K562 (cell line): ENCODE data around the gene IRF1. TPM values are rescaled to one million over a fixed set of nuclear protein-coding genes. Genes with fewer than 3 reads are reported as not detected.

Experiments used
- ATAC-seq: fragments of 200-7000 bp; cut with Tn5 transposase; 3 replicates; pipeline ENCODE4 v1.9.1; 2020; ENCODE audit warnings: moderate library complexity
- BruUV-seq: library from RNA; stranded (reverse); fragments of 400-500 nt; replicated peaks from 2 replicates; lab custom pipeline; 2021; lab: Mats Ljungman, UMichigan
- CTCF ChIA-PET: fragments of 300-600 bp; formaldehyde crosslinking; extraction: SDS; loops from one replicate; lab custom pipeline; 2021; ENCODE audit warnings: low intra/inter-chr PET ratio; lab: Yijun Ruan, JAX
- POLR2A ChIA-PET: fragments of 300-600, 350-650 bp; sonication (Branson Sonifier 250); formaldehyde crosslinking; extraction: SDS; loops from one replicate; lab custom pipeline; 2021; ENCODE audit warnings: antibody characterized with exemption, inconsistent platforms; lab: Yijun Ruan, JAX
- DNase-seq, 4 experiments: peaks; one replicate each; pipeline versions ENCODE4 v3.0.0 to v3.0.0-alpha.2; 2011 to 2018; ENCODE audit warnings: low spot score in 3 of 4, mixed read lengths in 3 of 4; ENCODE audit errors: extremely low read depth in 1 of 4
- FAIRE-seq: peaks from 2 replicates; lab custom pipeline; 2011; peaks lifted over from hg19 to GRCh38; lab: Jason Lieb, UNC
- H2AFZ ChIP-seq: 2 replicates; pipeline ENCODE4 v1.6.0; 2011; ENCODE audit warnings: low read depth, low read length, control low read depth, inconsistent platforms
- H3K27ac ChIP-seq: fragments of 200-600 bp; 3 replicates; pipeline ENCODE4 v1.8.0; 2011; ENCODE audit warnings: low read depth, mild to moderate bottlenecking, control low read depth, inconsistent platforms, low read length, moderate library complexity, mixed read lengths; ENCODE audit errors: extremely low read depth
- H3K27me3 ChIP-seq, 2 experiments: fragments of 300-600 bp in 1 of 2; 2 replicates in 1 of 2; 3 replicates in 1 of 2; pipeline versions ENCODE4 v1.6.0 to v1.8.0; 2011; ENCODE audit warnings: inconsistent platforms in 2 of 2, low read length in 2 of 2, mild to moderate bottlenecking in 1 of 2, mixed read lengths in 1 of 2, moderate library complexity in 1 of 2; ENCODE audit not compliant: control insufficient read depth in 2 of 2, insufficient read depth in 2 of 2
- H3K36me3 ChIP-seq: fragments of 300-600 bp; 3 replicates; pipeline ENCODE4 v1.8.0; 2011; ENCODE audit warnings: mild to moderate bottlenecking, low read length, inconsistent platforms; ENCODE audit not compliant: control insufficient read depth, insufficient read depth
- H3K4me1 ChIP-seq, 2 experiments: fragments of 200-600 bp in 1 of 2; replicated peaks in 1 of 2; 2 replicates in 1 of 2; 3 replicates in 1 of 2; pipeline versions ENCODE4 v1.5.1 to v1.8.0; 2011; ENCODE audit warnings: inconsistent platforms in 2 of 2, low read length in 2 of 2, mild to moderate bottlenecking in 1 of 2, mixed read lengths in 1 of 2, moderate library complexity in 1 of 2; ENCODE audit not compliant: control insufficient read depth in 2 of 2, insufficient read depth in 2 of 2
- H3K4me2 ChIP-seq: 2 replicates; pipeline ENCODE4 v1.6.1; 2011; ENCODE audit warnings: low read length, control low read depth, inconsistent platforms, mixed read lengths; ENCODE audit not compliant: insufficient read depth
- H3K4me3 ChIP-seq: fragments of 200-600 bp; sonication (generic), shearing (Covaris generic); 2 replicates; pipeline ENCODE4 v1.5.1; 2016; ENCODE audit warnings: control low read depth, inconsistent platforms
- H3K79me2 ChIP-seq: fragments of 200-600 bp; 3 replicates; pipeline ENCODE4 v1.8.0; 2011; ENCODE audit warnings: low read length, inconsistent platforms; ENCODE audit not compliant: control insufficient read depth, insufficient read depth
- H3K9ac ChIP-seq, 2 experiments: 2 replicates each; pipeline versions ENCODE4 v1.6.0 to v1.6.1; 2011; ENCODE audit warnings: low read depth in 2 of 2, low read length in 2 of 2, control low read depth in 1 of 2, inconsistent platforms in 1 of 2, mild to moderate bottlenecking in 1 of 2, mixed read lengths in 1 of 2; ENCODE audit not compliant: insufficient read depth in 1 of 2
- H3K9me1 ChIP-seq: one replicate; pipeline ENCODE4 v1.6.0; 2011; ENCODE audit warnings: inconsistent platforms, mild to moderate bottlenecking, low read length, moderate library complexity; ENCODE audit not compliant: control insufficient read depth, insufficient read depth
- H3K9me3 ChIP-seq: replicated peaks from 2 replicates; pipeline ENCODE4 v1.5.1; 2011; ENCODE audit warnings: low read depth, low read length, inconsistent platforms; ENCODE audit not compliant: control insufficient read depth, insufficient read depth
- H4K20me1 ChIP-seq: replicated peaks from 2 replicates; pipeline ENCODE4 v1.6.1; 2011; ENCODE audit warnings: low read length, inconsistent platforms, mixed read lengths; ENCODE audit not compliant: control insufficient read depth, insufficient read depth
- NFYB ChIP-seq: IDR thresholded peaks from 2 replicates; pipeline ENCODE4 v1.6.1; 2011; ENCODE audit warnings: mild to moderate bottlenecking, moderate library complexity; ENCODE audit not compliant: insufficient read length; ENCODE audit errors: extremely low read depth
- WGBS: fragments of 100-300 bp; shearing (Covaris generic); methylation state at CpG from one replicate; pipeline ENCODE4 v1.1.6; 2016; ENCODE audit warnings: low coverage, mixed read lengths; ENCODE audit not compliant: insufficient coverage; ENCODE audit errors: missing lambda C conversion rate; 5-methylcytosine and 5-hydroxymethylcytosine counted together
- in situ Hi-C: fragments of 300-500 bp; cut with MboI; formaldehyde crosslinking; loops from 4 replicates; pipeline ENCODE4 v1.15.0; 2018; ENCODE audit warnings: inconsistent platforms, mixed read lengths
- intact Hi-C: fragments of 100-400 bp; cut with micrococcal nuclease; formaldehyde crosslinking; loops from 2 replicates; pipeline ENCODE4 v1.14.2; 2022
- polyA plus RNA-seq, 8 experiments: library from polyadenylated mRNA; depleted of rRNA in 4 of 8; stranded (reverse) in 5 of 8; unstranded in 3 of 8; fragments of >200 nt; fragmentation: Nextera tagmentation in 2 of 8; fragmentation: Illumina TruSeq in 1 of 8; extraction: Ambion mirVana in 2 of 8; extraction: Trizol in 1 of 8; gene quantifications; 2 replicates each; pipeline versions ENCODE4 v1.2.1 to v1.2.3, GENCODE V29; 2011 to 2014; ENCODE audit warnings: inconsistent platforms in 1 of 8, missing spikeins in 1 of 8
- total RNA-seq, 7 experiments: library from RNA; depleted of rRNA in 6 of 7; stranded (reverse); fragments of >200 nt in 6 of 7; fragmentation: Illumina TruSeq in 2 of 7; extraction: Trizol in 2 of 7; gene quantifications; 2 replicates each; pipeline versions ENCODE4 v1.2.1 to v1.2.3, GENCODE V29; 2011 to 2021; ENCODE audit warnings: low replicate concordance in 1 of 7
- TF ChIP-seq, protein P1 (sequence below): fragments of 450-650 bp; formaldehyde crosslinking; IDR thresholded peaks from 2 replicates; pipeline ENCODE4 v1.4.0; 2020; ENCODE audit warnings: mild to moderate bottlenecking, moderate library complexity

The IRF1 gene
- total and polyA plus RNA-seq, 9 of the 15 experiments (the other 6 are each of a cell fraction or from before 2014, with no cell fraction given): 1.1 to 12.3 (median 5.9) TPM

DNA sequence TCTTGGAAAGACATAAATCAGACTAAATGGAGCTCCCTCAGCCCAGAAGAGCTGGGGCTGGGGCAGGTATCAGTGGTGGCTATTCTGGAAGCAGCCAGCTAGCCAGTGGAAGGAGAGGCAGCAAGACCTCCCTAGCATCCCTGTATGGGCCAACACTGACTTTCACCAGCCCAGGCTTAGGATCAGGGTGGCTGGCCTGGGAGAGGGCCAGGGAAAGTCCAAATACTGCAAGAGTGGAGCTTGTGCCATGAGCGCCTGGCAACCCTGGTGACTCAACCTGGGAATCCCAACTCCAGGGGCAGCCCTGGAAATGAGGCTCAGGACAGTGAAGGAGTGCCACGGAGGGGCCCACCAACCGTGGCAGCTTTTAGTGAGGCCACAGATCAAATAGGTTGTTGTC, 7.6 kb upstream of the IRF1 start:
- H3K4me1 ChIP-seq: peaks cover 36 to 57% of the 10 kb centered on the region in 2 experiments
- H3K27ac ChIP-seq: no peak overlapping the region
- H3K36me3 ChIP-seq: no peaks in the 10 kb centered on the region
- no peaks in the 10 kb centered on the region for H3K9me1 ChIP-seq
- H3K79me2 ChIP-seq: no peaks in the 10 kb centered on the region
- no peaks in the 10 kb centered on the region for H3K9me3 ChIP-seq
- H3K4me3 ChIP-seq: no peak overlapping the region
- H4K20me1 ChIP-seq: no peaks in the 10 kb centered on the region
- ChIA-PET POLR2A (interaction anchor here (0.5 to 2.1 kb wide), 10 partner anchors 8 to 396 kb away, joined by 3 to 6 read pairs (median 3); no protein-coding TSS in a partner anchor), CTCF (interaction anchor here (1.7 to 2.1 kb wide), 2 partner anchors 111 to 113 kb away, joined by 4 to 6 read pairs; no protein-coding TSS in a partner anchor)
- intact Hi-C loops: no loop called here
- no peaks in the 10 kb centered on the region for H3K27me3 ChIP-seq
- no peak overlapping the region for H2AFZ ChIP-seq
- 89% methylated on average over 3 of the region's 3 CpGs for WGBS
- ATAC-seq (no peak), DNase-seq (no peak), FAIRE-seq (no peak)
- in situ Hi-C loops: loop anchor here (5.0 to 10.0 kb wide), 3 partner anchors 113 to 431 kb away; no protein-coding TSS in a partner anchor
- BruUV-seq: no TSS peak
- H3K9ac ChIP-seq: peak overlapping the region in 1 of 2 experiments; percentile 88; a peak in 1 of 4 replicates
- TF ChIP-seq, protein P1, sequence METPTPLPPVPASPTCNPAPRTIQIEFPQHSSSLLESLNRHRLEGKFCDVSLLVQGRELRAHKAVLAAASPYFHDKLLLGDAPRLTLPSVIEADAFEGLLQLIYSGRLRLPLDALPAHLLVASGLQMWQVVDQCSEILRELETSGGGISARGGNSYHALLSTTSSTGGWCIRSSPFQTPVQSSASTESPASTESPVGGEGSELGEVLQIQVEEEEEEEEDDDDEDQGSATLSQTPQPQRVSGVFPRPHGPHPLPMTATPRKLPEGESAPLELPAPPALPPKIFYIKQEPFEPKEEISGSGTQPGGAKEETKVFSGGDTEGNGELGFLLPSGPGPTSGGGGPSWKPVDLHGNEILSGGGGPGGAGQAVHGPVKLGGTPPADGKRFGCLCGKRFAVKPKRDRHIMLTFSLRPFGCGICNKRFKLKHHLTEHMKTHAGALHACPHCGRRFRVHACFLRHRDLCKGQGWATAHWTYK (CRISPR knock-in tag): peak; percentile 81; the same call in 1 of the 2 replicates
- TF ChIP-seq NFYB: no peak
- H3K4me2 ChIP-seq: no peak overlapping the region
